T-helper 2 cell treated with Interferon-gamma antibody and Interleukin-4, amounts not matched to agents 100 ng/mL and 5 ng/mL, for 36 hours (primary cell): ENCODE measurements around the gene PWWP2B. TPM values are rescaled to one million over a fixed set of nuclear protein-coding genes. Genes with fewer than 3 reads are reported as not detected.

Experiments
- intact Hi-C: fragments of 100-400 bp; cut with micrococcal nuclease; formaldehyde crosslinking; loops from one replicate; pipeline ENCODE4 v1.15.1; 2023
- total RNA-seq: library from RNA; stranded (reverse); gene quantifications from 2 replicates; pipeline ENCODE4 v1.2.3, GENCODE V29; 2022

PWWP2B gene
- total RNA-seq, 1 donor from 2014 or later: 5.9 TPM

DNA sequence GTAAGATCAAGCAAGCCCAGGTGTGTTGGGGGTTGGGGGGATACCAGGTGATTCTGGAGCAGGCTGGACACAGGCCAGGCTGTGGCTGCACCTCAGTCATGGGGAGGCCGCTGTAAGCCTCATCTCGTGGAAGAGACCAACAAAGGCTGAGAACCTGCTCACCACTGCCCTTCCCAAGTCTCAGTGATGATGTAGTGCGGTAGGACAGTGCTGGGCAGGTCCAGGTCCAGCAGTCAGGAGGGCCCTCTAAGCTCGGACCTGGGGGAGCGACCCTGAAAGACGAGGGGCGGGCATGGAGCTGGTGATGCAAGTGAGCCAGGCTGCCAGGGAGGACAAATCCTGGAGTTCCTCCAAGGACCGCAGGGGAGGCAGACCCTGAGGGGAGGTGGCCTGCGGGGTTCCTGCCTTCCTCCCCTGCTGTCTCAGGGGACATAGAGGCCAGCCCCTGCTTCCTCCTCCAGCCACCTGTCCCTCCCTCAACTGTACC is 3.3 kb upstream of the PWWP2B start:
- intact Hi-C loops: no loop called here

- intact Hi-C loops: no loop called here
These were observed 2.7 kb upstream of the PWWP2B start for GRCh38 chr10:132394201-132394811.

DNA sequence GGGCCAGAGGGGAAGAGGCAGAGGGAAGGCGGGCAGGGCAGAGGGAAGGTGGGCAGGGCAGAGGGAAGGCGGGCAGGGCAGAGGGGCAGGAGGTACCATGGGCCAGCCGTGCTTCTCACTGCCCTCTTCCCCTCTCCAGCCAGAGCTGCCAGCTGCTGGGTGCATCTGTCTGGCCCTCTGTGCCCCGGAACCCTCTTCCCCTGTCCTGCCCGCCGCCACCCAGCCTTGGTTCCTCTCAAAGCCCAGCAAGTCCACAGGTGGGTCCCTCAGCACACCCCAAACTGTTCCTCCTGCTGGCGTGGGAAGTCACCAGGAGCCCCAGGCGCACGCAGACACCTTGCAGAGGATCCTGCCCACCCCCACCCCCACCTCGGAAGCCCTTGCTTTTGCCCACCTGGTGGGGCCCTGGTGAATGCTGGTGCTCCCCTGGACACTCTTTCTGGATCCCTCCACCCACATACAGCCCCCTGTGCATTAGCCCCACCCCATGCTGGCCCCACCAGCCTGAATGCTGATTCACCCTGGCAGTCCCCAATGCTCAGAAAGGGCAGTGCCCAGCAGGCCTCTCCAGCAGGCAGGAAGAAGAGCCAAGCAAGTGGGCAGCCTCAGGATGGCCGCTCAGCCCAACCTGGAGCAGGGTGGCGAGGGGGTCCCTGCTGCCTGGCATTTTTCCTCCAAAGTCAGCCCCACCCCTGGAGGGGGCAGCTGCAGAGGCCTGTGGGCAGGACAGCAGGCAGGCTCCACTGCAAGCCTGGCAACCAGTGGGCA is 1.9 kb upstream of the PWWP2B start:
- intact Hi-C loops: loop anchor here (5.0 kb wide), 1 partner anchor 242 kb away; no protein-coding TSS in a partner anchor

DNA sequence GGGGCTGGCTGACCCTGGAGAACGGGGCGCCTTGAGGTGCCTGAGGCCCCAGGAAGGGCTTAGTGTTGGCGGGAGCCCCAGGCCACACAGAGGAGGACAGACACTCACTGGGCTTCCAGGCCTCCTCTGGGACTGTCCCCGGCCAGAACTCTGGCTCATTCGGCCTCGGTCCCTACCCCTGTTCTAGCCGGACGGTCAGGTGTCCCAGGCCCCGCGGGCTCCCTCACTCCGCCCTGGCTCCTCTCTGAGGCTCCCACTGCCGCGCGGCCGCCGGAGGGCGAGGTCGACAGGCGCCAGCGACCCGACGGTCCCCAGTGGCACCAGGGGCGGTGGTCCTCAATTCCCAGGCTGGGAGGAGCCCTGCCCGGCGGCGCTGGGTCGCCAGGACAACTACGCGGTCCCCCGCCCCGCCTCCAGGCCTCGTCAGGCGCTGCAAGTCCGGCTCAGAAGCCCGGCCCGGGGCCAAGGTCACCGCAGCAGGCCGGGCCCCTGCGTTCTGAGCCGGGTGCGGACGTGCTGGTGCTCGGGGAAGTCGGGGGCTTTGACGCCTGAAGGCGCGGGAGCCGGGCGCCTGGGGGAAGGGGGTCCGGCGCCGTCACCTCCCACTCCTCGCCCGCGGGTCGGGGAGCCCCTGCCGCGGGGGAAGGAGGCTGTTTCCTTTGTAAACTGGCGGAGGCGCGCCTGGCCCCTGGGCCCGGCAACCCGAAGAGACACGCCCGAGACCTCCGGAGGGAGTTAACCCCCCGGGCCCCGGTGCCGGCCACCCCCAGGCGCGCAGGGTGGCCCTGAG is 1.1 kb upstream of the PWWP2B start:
- intact Hi-C loops: loop anchor here (2.0 to 5.0 kb wide), 2 partner anchors 141 to 241 kb away; partner anchors contain the start of gene INPP5A

- intact Hi-C loops: loop anchor here (1.0 to 5.0 kb wide), 3 partner anchors 51 to 241 kb away; partner anchors contain the start of gene INPP5A
These were observed 435 bp upstream of the PWWP2B start for GRCh38 chr10:132396494-132397035.

DNA sequence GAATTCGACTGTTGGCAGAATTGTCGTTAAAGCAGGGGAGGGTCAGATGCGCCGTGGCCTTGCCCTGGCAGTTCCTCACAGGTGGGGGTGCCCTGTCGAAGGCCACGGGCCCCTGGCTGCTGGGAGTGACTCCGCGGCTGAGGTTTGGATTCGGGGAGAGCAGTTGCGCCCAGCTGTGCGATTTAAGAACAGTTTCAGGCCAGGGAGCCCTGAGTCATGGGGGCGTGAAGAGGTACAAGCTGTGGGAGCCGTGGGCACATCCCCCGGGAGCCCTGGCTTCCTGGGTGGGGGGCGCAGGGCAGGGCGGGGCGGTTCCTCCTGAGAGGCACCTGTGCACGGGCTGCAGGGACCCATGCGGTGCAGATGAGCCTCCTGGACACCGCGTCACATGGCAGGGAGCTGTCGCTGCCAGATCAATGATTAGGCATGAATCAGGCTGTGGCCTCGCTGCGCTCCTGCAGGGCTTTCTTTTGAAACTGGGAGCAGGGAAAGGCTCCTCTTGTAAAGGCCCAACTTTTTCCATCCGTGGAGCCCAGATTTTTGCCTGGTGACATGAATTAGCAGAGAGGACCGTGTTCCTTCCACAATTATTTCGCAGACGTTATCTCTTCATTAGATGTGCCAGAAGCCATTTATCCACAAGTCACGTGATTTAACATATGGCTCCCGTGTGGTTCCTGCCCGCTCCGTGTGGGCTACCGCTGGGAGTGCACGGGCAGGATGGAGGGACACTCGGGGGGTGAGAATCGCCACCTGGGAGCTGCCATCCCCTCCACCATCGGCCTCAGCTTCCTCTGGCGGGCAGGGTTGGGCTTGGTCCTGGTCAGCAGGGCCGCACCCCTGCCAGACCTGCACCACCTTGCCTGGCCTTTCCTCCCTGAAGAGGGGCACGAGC is 918 bp downstream of the PWWP2B start:
- intact Hi-C loops: loop anchor here (1.0 to 5.0 kb wide), 3 partner anchors 49 to 239 kb away; partner anchors contain the start of gene INPP5A

GRCh38 chr10:132398566-132398991 is 1.6 kb downstream of the PWWP2B start:
- intact Hi-C loops: loop anchor here (5.0 kb wide), 1 partner anchor 239 kb away; no protein-coding TSS in a partner anchor

- intact Hi-C loops: loop anchor here (5.0 kb wide), 1 partner anchor 238 kb away; no protein-coding TSS in a partner anchor
These were observed 2.4 kb downstream of the PWWP2B start for GRCh38 chr10:132399117-132400035.

GRCh38 chr10:132400041-132400546 is 3.1 kb downstream of the PWWP2B start:
- intact Hi-C loops: no loop called here

DNA sequence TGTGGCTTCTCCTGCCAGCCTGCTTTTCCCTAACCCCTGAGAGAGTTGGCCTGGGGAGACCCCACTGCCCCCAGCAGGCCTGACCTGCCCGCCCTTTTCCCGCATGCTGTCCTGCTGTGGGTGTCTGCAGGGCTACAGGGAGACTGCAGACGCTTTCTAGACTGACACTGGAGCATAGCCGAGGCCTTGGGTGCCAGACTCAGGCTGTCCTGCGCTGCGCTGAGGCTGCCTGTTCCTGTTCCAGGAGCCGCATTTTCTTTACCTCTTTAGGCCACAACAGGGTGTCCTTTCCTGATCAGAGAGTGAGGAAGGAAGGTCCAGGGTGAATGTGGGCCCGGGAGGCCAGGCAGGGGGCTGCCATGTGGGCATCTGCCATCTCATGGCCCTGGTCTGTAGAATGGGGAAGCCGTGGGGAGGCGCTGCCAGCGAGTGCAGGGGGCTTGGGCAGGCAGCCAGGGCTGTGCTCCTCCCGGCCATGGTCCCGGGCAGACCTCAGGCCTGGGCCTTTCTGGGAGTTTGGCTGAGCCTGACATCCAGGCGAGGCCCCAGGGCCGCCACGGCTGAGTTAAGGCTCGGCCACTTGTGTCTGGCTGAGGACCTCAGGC is 3.6 kb downstream of the PWWP2B start:
- intact Hi-C loops: no loop called here

GRCh38 chr10:132401401-132402118 is 4.6 kb downstream of the PWWP2B start:
- intact Hi-C loops: no loop called here

GRCh38 chr10:132402781-132403241 is 5.8 kb downstream of the PWWP2B start:
- intact Hi-C loops: no loop called here

DNA sequence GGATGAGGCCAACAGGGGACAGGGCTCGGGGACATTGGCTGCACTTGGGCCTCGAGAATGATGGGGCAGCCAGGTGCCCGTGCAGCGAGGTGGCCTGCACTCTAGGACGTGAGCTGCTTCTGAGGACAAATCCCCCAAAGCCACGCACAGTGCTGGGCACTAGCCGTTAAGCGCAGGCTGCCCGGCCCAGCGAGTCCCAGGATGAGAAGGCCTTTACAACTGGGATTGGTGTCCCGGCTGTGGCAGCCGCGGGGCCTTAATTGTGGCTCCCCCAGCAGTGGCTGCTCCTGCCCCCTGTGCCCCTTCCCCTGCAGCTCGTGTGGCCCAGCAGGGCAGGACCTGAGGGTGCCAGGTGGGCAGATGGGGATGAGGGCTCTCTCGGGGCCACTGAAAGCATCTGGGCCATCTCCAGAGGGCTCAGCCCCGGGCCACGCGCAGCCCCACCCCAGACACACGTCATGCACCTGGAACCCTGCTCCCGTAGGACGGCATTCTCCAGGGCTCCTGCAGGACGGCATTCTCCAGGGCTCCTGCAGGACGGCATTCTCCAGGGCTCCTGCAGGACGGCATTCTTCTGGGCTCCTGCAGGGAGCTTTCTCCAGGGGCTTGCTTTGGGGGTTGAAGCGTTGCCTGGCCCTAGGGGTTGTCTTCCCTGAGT is 6.6 kb downstream of the PWWP2B start:
- intact Hi-C loops: no loop called here

DNA sequence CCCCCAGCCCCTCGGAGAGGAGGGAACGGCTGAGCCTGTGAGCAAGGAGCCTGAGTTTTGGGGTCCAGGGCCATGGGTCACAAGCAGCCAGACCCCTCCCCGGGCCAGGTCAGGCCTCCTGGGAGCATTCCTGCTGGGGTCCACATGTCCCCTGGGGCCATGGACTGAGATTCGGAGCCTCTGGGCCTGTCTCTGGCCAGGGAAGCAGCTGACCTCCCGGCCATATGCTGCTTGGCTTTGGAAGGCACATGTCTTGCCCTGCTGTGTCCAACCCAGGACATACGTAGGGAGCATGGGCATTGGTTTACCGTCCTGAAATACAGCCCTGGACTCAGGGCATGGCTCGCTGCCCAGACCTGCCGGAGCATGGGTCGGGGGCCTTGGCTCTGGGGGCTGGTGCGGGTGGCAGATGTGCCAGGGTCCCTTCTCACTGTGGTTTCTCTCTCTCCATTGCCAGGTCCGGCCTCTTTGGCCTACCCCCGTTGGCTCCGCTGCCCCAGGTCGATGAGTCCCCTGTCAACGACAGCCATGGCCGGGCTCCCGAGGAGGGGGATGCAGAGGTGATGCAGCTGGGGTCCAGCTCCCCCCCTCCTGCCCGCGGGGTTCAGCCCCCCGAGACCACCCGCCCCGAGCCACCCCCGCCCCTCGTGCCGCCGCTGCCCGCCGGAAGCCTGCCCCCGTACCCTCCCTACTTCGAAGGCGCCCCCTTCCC is 7.3 kb downstream of the PWWP2B start:
- intact Hi-C loops: no loop called here

DNA sequence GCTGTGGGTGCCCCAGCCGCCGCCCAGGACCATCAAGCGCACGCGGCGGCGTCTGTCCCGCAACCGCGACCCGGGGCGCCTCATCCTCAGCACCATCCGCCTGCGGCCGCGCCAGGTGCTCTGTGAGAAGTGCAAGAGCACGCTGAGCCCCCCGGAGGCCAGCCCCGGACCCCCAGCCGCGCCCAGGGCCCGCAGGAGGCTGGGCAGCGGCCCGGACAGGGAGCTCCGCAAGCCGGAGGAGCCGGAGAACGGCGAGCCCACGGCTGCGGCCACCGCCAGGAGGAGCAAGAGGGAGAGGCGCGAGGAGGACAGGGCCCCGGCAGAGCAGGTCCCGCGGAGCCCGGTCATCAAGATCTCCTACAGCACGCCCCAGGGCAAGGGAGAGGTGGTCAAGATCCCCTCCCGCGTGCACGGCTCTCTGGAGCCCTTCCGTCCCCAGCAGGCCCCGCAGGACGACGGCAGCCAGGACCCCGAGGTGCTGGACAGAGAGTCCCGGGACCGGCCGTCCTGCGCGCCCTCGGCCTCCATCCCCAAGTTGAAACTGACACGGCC is 8.0 kb downstream of the PWWP2B start:
- intact Hi-C loops: no loop called here

- intact Hi-C loops: no loop called here
These were observed 8.5 kb downstream of the PWWP2B start for GRCh38 chr10:132405463-132405991.
